Measurements from ENCODE around the gene GRM8.

GRCh38 chr7:126524967-126525366 lies 727.8 kb downstream of the GRM8 start:
- TF ChIP-seq CTCF (IDR thresholded peaks at IDR 0.05; ENCODE audit: low read depth, low read length, missing input control) (no peak), TAF1 (conservative IDR thresholded peaks at IDR 0.05) (no peak), RAD21 (IDR thresholded peaks at IDR 0.05) (no peak), ATF3 (IDR thresholded peaks at IDR 0.05) (no peak)
